GM23248 (cell line): ENCODE data around the gene SLC39A1.

Source experiments
- EZH2 ChIP-seq: fragments of 200-600 bp; sonication (generic); IDR thresholded peaks from 2 replicates; pipeline ENCODE4 v1.6.1; 2018; ENCODE audit warnings: antibody characterized with exemption, mild to moderate bottlenecking; ENCODE audit not compliant: insufficient read depth, poor library complexity, severe bottlenecking
- EZH2phosphoT487 ChIP-seq: fragments of 200-600 bp; sonication (generic); IDR thresholded peaks from 2 replicates; pipeline ENCODE4 v1.6.1; 2018; ENCODE audit warnings: antibody characterized with exemption, moderate library complexity, mild to moderate bottlenecking, low read depth; ENCODE audit not compliant: insufficient read depth

DNA sequence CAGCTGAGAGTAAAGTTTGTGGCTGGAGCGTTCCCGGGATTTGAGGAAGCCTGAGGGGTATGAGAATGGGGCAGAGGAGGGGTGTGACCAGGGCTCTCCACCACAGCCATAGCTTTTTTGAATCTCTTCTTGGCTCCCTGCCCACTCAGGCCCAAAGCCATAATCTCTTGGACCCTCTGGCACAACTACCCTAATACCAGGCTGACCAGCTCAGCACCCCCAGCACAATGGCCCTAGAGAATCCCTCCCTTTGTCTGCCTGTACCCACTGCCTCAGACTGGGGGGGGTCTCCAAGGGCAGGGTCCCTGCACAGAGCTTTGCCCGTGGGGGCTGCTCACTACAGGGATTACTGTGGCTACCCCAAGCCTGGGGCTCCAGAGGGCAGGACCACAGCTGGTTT is 24.3 kb downstream of the SLC39A1 start:
- TF ChIP-seq EZH2phosphoT487 (no peak), EZH2 (no peak)
